Cerebellar nuclear complex (tissue), 1 donor: ENCODE results near the gene CSNK2A2.

Source experiments
- DNase-seq, 2 experiments: peaks; one replicate each; lab custom pipeline; 2025; lab: John Stamatoyannopoulos, UW

Gene CSNK2A2

DNA sequence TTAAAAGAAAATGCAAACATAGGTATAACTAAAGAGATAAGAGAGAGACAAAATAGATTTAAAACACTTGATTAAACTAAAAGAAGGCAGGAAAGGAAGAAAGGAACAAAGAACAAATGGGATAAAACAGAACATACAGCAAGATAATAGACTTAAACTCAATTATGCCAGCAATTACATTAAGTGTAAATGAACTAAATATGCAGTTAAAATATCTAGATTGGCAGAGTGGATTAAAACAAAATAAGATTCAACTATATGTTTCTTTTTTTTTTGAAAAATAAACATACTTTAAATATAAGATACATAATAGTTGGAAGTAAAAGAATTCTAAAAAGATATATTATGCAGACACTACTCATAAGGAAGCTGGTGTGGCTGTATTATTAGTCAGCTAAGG, 59.1 kb downstream of the CSNK2A2 start:
- DNase-seq, result no peak

DNA sequence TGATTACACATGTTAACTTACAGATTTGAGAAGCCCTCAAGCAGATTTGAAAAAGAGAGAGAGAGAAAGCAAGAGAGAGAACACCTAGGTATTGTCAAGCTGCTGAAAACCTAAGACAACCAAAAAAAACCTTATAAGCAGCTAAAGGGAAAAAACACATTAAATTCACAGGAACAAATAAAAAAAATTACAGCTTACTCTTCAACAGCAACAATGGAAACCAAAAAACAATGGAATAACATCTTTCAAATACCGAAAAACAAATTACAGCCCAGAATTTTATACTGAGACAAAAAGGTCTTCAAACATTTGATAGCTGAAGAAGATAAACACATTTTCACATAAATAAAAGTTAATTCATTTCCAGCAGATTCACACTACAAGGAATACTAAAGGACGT, 60.3 kb downstream of the CSNK2A2 start:
- no peak for DNase-seq

DNA sequence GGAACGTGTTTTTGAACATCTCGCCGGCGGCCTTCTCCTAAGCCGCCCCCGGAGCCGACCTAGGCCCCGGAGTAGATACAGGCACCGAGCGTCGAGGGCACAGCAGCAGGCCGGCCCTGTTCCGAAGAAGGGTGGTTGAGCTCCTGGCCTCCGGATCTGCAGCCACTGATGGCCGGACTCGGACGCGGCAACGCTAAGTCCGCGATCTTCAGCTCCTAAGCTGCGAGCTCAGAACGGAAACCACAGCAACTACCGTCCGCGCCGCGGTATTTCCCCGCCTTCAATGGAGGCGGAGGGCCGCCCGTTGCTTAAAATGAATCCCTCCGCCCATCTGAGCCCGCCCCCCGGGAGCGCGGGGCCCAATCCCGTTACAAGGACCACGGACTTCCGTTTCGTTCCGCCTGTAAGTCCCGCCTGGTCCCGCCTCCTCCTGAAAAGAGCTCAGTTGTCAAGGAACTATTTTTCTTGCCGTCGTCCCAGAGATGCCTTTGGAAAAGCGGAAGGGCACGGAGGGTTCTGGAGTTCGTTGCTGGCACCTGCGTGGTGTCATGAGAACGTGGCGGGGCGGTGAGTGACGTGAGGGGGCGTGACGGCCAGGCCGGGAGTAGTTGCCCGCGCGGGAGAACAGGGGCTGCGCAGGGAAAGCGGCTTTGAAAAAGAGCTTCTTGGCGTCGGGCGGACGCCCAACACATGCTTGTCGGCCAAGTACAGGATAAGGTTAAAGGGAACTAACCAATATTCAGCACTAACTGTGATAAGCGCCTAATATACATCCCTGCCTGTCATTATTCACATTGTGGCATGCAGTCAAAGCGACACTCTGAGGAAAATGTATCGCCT, 68.6 kb downstream of the CSNK2A2 start, which contains the start of gene CFAP20:
Gene CFAP20 (minus strand): TSS at position 285 of the 840 bp plus-strand sequence. CDS start 266 bp downstream, at position 19.
- peak; percentile 87 to 96 for DNase-seq

DNA sequence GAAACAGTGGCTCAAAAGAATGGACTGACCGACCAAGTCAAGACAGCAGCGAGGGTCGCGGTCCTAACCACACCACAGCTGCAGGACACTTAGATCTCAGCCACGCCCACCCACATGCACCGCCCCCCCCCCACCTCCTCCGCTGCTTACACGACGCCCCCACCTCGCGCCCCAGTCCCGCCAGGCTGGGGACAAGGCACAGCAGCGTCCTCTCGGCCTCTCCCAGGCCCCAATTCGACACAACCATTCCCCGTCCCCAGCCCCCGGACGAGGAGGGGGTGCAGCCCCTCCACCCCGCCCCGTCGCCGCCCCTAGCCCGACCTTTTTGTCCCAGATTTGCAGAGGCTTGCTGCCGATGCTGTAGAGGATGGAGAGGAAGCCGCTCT, 69.2 kb downstream of the CSNK2A2 start:
- no peak for DNase-seq

DNA sequence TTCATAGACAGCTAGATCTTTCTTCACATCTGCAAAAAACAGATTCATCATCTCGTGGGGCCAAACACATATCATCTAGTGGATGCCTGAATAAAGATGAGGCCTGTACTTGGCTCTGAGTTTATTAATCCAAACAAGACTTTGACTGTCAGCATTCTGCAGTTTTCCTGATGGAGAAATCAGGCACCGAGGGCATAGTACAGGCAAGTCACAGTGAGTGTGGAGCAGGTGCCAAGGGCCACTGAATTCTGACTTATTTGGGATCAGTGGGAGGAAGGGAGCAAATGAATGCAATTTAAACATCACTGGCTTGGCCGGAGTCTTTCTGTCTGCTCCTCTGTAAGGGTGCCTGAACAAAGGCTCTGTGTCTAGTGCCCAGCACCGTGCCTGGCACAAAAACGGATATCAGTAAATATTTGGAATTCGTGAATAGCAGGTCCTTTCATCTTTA, 69.7 kb downstream of the CSNK2A2 start:
- no peak for DNase-seq

DNA sequence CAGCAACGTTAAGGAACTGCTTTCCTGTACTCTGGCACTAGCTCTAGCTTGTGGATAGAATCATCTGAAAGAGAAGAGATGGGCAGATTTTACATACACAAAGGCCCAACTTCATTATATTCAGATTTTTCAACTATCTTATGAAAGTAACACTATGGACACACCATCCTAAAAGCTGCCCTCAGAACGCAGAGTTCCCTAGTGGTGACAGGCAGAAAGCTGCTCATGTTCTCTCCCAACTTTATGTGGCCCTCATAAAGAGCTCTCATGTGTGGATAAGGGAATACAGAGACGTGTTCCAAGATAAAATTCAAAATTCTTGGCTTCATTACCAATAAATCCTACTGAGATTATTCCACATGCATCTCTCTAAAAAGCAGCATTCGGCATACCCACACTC, 70.3 kb downstream of the CSNK2A2 start:
- no peak for DNase-seq

DNA sequence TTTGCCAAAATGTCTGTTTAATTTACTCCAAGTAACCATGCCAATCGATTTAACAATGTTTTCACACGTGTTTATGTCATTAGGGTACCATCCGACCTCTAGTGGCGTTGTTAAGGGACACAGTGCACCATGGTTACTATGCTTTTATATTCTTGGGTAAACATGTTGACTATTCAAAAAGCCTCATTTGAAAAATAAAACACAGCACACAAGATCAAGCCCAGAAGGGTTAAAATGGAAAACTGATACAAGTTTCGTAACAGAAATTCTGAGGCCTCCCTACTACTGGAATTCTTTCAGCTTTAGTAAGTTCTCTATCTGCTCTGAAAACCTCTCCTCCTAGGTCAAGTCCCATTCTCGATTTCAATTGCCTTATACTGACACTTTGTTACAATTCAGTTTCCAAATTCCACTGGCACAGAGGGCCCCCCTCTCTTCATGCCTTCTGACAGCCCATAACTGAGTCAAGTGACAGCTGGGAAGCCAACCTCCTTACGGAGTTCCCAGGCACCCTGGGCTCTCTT, 70.8 kb downstream of the CSNK2A2 start:
- DNase-seq, result no peak

DNA sequence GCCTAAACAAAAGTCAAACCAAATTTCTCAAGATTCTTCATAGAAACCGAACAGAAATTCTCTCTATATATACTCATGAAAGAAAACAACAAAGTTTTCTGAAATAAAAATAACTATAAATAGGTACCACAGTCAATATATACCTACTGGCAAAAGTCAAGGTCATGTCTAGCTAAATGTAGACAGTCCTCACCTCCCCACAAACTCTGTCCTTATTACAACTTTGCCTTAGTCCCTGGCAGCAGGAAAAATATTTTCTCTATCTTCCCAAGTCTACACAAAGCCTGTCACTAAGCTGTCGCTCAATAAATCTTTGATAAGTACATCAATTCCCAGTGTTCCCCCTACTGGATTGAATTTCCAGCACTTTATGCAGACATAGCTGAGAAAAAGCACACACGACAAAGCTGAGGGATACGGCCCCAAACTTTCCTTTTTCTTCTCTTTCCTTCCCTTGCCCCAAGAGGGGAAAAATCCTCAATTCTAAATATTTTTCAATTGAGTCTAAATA, 71.4 kb downstream of the CSNK2A2 start:
- DNase-seq, result no peak

DNA sequence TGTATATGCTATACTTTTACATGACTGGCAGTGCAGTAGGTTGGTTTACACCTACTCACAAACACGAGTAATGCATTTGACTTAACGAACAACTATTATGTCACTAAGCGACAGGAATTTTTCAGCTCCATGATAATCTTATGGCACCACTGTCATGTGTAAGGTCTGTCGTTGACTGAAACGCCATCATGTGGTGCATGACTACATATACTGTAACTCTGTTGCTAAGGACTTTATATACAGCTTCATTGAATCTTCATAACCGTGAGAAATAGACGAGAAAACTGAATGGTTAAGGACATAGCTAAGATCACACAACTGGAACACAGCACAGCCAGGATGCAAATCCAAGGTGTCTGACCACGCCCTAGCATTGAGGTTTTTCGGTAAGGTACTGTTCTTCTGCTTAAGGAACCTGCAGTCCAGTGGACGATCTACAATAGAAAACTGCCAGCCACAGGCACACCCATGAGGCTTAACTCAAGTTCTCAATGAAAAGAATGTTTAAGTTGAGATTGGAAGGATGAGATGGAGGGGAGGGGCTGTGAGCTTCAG, 72.0 kb downstream of the CSNK2A2 start:
- DNase-seq, result no peak

DNA sequence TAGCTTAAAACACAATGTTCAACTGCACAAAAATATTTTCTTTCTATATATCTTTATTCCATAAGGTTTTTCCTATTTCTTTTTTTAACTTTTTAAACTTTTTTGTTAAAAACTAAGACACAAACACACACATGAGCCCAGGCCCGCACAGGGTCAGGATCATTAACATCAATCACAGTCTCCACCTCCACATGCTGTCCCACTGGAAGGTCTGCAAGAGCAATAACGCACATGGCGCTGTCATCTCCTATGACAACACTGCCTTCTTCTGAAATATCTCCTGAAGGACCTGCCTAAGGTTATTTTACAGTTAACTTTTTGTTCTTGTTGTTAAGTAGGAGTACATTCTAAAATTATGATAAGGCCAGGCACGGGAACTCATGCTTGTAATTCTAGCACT, 72.9 kb downstream of the CSNK2A2 start:
- DNase-seq, result no peak

DNA sequence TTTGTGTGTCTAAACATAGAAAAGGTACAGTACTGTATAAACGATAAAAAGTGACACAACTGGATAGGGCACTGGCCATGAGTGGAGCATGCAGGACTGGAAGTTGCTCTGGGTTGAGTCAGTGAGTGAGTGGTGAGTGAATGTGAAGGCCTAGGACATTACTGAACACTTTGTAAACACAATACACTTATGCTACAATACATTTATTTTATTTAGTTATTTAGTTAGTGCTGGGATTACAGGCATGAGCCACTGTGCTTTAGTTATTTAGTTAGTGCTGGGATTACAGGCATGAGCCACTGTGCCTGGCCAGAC, 73.3 kb downstream of the CSNK2A2 start:
- no peak for DNase-seq

DNA sequence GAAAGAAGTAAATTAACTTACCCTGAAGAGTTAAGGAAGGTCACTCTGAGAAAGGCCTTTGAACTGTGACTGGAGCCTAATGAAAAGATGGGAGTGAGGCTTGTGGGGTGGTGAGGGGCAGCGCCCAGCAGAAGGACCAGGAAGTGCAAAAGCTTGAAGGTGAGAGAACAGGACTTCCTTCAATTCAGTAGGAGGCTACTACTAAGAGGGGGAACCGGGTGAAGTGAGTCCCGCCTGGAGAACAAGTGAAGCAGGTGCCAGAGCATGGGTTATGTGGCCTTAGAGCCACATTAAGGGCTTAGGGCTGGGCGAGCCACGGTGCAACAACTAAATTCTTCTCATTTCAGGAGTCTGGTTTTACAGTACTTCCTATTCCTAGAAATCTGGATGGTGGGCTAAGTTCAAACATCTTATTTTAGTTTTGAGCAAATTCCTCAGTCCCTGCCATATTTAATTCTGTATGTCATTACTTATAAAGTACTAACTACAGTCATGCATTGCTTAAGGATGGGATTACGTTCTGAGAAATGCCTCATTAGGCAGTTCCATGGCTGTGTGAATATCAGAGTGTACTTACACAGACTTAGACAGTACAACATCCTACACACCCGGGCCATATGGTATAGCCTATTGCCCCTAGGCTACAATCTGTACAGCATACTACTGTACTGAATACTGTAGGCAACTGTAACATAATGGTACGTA, 73.9 kb downstream of the CSNK2A2 start:
- no peak for DNase-seq

DNA sequence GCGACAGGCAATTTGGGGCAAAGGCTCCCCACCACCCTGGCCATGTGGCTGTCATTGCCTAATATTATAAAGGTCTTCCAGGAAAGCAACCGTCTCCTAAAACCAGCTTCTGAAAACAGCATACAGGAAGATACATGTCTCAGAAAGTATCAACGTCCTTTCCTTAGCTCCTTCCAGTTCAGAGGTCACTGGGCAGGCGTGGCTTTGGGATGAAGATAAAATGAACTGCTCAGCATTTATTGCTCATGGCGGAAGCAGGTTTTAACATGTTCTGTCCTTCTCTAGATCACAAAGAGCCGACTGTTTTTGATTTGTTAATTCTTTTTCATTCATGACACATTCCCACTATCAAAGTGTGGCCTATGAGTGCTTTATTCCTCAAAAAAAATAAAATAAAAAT, 76.8 kb downstream of the CSNK2A2 start:
- no peak for DNase-seq

DNA sequence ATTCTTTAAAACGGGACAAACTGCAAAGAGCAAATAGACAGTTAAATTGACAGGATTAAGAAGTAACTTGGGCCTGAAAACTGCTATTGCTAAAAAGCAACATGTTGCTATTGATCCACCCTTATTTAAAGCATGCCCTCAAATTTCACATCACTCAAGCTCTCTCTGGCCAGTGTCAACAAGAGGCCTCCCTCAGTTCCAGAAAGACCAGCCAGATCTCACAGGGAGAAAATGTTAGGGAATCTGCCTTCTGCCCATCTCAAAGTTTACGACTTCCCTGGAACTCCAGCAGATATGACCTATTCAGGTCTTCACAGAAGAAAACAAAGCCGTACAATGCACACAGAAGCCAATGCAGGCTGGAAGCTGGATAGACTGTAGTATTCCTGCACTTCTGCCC, 77.7 kb downstream of the CSNK2A2 start:
- DNase-seq, result no peak

DNA sequence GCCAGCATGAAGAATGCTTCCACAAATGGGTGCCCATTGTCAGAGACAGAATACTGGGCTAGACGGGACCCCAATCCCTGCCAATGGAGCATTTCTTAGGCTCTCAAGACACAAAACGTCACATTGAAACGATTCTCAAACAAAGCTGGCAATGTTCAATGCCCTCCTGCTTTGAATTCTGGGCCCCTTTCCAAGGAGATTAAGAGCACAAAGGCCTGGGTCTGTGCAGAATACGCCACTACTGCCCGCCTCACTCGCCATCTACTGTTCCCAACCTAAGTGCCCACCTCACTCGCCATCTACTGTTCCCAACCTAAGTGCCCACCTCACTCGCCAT, 78.4 kb downstream of the CSNK2A2 start:
- no peak for DNase-seq

DNA sequence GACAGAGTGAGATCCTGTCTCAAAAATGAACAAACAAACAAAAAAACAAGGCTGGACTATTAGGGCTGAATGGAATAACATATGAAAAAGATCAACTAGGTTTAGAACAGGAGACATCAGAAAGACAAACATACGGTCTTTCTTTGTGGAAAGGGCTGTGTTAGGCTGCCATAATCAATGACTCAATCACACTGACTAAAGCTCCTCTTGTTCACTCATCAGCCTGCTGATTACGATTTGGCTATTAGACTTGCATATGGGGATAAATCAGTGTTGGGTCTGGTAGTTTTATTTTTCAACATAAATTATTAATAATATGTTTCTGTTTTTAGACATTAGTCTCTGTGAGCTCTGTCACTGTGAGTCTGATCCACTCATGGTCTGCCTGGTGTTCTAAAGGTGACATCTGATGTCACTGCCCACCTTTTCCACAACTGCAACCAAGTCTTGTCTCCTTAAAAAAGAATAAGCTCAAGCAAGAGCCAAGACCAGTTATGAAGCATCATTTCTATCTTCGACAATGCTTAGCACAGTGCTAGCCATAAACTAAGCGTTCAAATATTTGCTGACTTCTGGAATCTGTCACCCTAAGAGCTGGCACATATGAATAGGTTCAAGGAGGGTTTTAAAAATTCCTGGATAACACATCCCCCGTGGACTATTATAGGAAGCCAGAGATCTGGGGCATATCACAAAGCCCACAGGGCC, 79.0 kb downstream of the CSNK2A2 start:
- no peak for DNase-seq

DNA sequence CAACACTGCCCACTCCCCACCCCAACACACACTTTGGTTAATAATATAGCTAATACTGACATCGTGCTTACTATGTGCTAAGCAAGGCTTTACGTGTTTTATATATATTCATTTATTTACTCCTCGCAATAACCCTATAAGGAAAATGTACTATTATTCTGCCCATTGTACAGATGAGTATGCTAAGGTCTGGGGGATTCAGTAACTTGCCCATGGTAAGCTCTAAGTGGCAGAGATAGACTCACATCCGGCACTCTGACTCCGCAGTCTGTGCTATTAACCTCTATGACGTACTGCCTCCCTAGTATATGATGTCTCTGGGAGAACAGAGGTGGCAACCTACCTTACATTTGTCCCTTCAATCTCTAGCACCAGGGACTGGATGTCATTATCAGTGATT, 81.4 kb downstream of the CSNK2A2 start:
- no peak for DNase-seq

DNA sequence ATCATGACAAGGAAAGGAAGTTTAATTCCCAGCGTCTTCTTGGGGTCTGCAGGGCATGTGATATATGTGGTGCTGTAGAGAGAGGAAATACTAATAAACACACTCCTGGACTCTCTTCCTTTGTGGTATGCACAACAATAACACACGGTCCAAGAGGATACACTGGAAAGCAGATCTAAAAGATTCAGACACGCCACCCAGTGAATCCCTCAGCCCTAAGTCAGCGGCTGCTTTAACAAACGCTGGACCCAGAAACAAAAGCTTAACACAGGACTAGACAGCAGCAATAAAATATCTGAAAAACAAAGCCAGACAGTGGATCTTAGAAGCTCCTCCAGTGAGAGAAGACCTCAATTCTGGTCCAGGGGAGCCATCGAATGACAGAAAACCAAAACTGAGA, 81.8 kb downstream of the CSNK2A2 start:
- no peak for DNase-seq

DNA sequence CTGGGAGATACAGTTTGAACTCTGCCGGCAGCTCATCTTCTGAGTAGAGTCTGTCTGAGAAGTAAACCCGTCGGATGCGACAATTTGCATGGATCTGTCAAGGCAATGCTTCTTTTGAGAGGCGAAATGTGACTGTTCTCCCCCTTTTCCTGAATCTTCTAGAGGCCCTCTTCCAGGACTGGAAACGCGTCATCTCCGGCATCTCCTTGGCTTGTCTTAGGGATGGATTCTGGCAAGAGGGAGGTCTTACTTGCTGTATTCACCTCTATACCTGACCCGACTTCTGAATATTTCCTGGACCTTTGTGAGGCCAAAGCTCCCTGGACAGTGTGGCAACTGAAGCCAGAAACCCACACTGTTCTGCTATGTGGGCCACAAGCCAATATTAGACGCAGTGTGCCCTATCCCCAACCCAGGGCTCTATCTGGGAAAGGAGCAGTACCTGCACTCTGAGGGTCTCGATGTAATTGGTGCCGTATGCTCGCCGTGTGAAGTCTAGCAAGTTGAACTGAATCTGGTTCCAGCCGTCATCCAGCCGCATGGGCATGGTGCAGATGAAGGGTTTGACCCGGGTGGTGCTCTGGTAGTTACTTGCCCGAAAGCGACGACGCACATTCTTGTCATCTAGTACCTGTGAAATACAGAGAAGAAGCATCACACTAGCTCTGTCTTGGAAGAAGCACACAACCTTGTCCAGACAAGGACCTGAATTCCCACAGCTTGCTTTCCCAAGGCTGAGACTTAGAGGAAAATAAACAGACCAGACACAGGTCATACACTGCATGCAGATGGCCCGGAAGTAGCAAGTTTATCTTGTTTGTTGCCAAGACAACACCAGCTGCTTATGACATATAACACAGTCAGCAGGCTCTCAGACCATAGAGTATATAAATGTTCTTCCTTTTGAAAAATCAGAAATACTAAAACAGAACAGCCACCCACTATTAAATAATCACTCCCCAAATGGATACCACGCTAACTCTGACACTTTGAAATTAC, 82.8 kb downstream of the CSNK2A2 start:
- DNase-seq, result no peak

DNA sequence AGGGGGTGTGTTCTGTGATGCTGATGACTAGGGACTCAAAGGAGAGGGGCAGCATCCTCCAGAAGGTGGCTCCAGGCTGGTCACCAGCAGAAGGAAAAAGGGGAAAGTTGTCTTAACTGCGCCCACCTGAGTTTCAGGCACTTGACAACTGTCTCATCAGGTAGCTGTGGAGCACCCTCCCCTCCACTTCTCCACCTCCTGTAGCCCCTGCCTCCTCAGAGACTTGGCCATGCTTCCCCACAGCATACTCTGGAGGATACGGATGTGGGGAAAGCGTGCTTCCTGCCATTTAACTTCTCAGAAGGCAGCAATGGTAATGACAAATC, 86.6 kb downstream of the CSNK2A2 start:
- DNase-seq, result no peak
